Breast epithelium (tissue), 4 donors: ENCODE measurements around the gene ATXN7L1. TPM values are rescaled to one million over a fixed set of nuclear protein-coding genes. Genes with fewer than 3 reads are reported as not detected.
"Not testable (repeated sequence)": the region's sequence is repeated elsewhere in the genome, so short reads cannot be mapped to it uniquely, and the experiment has no call there.

ENCODE experiments used
- DNase-seq, 2 donors: peaks; one replicate each; pipeline ENCODE4 v3.0.0-alpha.2; 2019; ENCODE audit warnings: low spot score in 2 of 2
- H3K27ac ChIP-seq, 2 donors: fragments of 200-600 bp; sonication (generic) in 1 of 2; one replicate each; pipeline ENCODE4 v1.5.1; 2016 to 2019; ENCODE audit warnings: mild to moderate bottlenecking in 1 of 2
- H3K27me3 ChIP-seq, 2 donors: fragments of 200-600 bp; sonication (generic) in 1 of 2; one replicate each; pipeline versions ENCODE4 v1.5.1 to v1.6.0; 2017 to 2019; ENCODE audit warnings: control low read depth in 1 of 2, mild to moderate bottlenecking in 1 of 2
- H3K36me3 ChIP-seq: fragments of 200-600 bp; one replicate; pipeline ENCODE4 v1.5.1; 2019
- H3K4me1 ChIP-seq, 2 donors: fragments of 200-600 bp; sonication (generic); one replicate each; pipeline ENCODE4 v1.5.1; 2016 to 2019; ENCODE audit warnings: control low read depth in 1 of 2
- H3K4me3 ChIP-seq, 3 donors: fragments of 200-600 bp; sonication (generic); 1 replicate in 2 of 3; 2 replicates in 1 of 3; pipeline ENCODE4 v1.5.1; 2016 to 2019; ENCODE audit warnings: mild to moderate bottlenecking in 3 of 3, moderate library complexity in 2 of 3
- H3K9me3 ChIP-seq, 2 donors: fragments of 200-600 bp; sonication (generic) in 1 of 2; one replicate each; pipeline ENCODE4 v1.5.1; 2016 to 2019; ENCODE audit warnings: control low read depth in 1 of 2
- CTCF ChIP-seq, 3 donors: fragments of 450-650 bp; IDR thresholded peaks; one replicate each; pipeline ENCODE4 v1.5.1; 2016 to 2017; ENCODE audit warnings: antibody characterized with exemption in 3 of 3, mild to moderate bottlenecking in 3 of 3, moderate library complexity in 3 of 3
- POLR2A ChIP-seq: fragments of 450-650 bp; IDR thresholded peaks from one replicate; pipeline ENCODE4 v1.6.1; 2016; ENCODE audit warnings: antibody characterized with exemption, mild to moderate bottlenecking, moderate library complexity
- POLR2AphosphoS5 ChIP-seq, 3 donors: sonication (generic); formaldehyde crosslinking; IDR thresholded peaks; one replicate each; pipeline ENCODE4 v1.6.1; 2017; ENCODE audit warnings: antibody characterized with exemption in 3 of 3
- intact Hi-C: fragments of 100-400 bp; cut with DNase I; formaldehyde crosslinking; loops from one replicate; pipeline ENCODE4 v1.15.1; 2023; ENCODE audit warnings: low total_unique reads
- total RNA-seq, 3 donors: library from RNA; depleted of rRNA; stranded (reverse); fragments of >200 nt; gene quantifications; one replicate each; pipeline ENCODE4 v1.1.0, GENCODE V29; 2016

The ATXN7L1 gene
- total RNA-seq, 3 donors from 2014 or later, result 10.7 to 18.4 (median 12.5) TPM

GRCh38 chr7:105892387-105892786, 16.0 kb upstream of the ATXN7L1 start:
- intact Hi-C loops, result no loop called here
- no peak for TF ChIP-seq POLR2A
- TF ChIP-seq CTCF (IDR thresholded peaks at IDR 0.05), result no peak
- no peak for TF ChIP-seq POLR2AphosphoS5 (IDR thresholded peaks at IDR 0.05)
- H3K4me3 ChIP-seq, result no peak overlapping the region

GRCh38 chr7:105890290-105890997, 14.0 kb upstream of the ATXN7L1 start:
- H3K4me1 ChIP-seq, result no peaks in the 10 kb centered on the region
- H3K27me3 ChIP-seq, result no peaks in the 10 kb centered on the region
- H3K9me3 ChIP-seq, result no peaks in the 10 kb centered on the region
- TF ChIP-seq POLR2A (no peak), CTCF (IDR thresholded peaks at IDR 0.05) (no peak), POLR2AphosphoS5 (IDR thresholded peaks at IDR 0.05) (no peak)
- H3K36me3 ChIP-seq, result no peaks in the 10 kb centered on the region
- intact Hi-C loops, result no loop called here
- no peak overlapping the region for H3K4me3 ChIP-seq
- H3K27ac ChIP-seq, result no peak overlapping the region
- no peak for DNase-seq

More at GRCh38 chr7:105892387-105892786, 16.0 kb upstream of the ATXN7L1 start:
- H3K9me3 ChIP-seq, result no peaks in the 10 kb centered on the region
- H3K27ac ChIP-seq, result no peak overlapping the region
- no peak for DNase-seq
- no peaks in the 10 kb centered on the region for H3K36me3 ChIP-seq
- no peaks in the 10 kb centered on the region for H3K27me3 ChIP-seq
- H3K4me1 ChIP-seq, result no peaks in the 10 kb centered on the region

GRCh38 chr7:105887569-105888189, 11.3 kb upstream of the ATXN7L1 start:
- no peak overlapping the region for H3K27ac ChIP-seq
- H3K9me3 ChIP-seq, result no peaks in the 10 kb centered on the region
- DNase-seq, result no peak
- intact Hi-C loops, result no loop called here
- no peaks in the 10 kb centered on the region for H3K4me1 ChIP-seq
- TF ChIP-seq POLR2A (no peak), POLR2AphosphoS5 (IDR thresholded peaks at IDR 0.05) (no peak), CTCF (IDR thresholded peaks at IDR 0.05) (no peak)
- no peak overlapping the region for H3K4me3 ChIP-seq
- H3K27me3 ChIP-seq, result no peaks in the 10 kb centered on the region
- H3K36me3 ChIP-seq, result no peaks in the 10 kb centered on the region

- Histone ChIP-seq H3K4me1 (no peaks in the 10 kb centered on the region), H3K36me3 (no peaks in the 10 kb centered on the region), H3K9me3 (no peaks in the 10 kb centered on the region), H3K27ac (no peak overlapping the region), H3K4me3 (no peak overlapping the region), H3K27me3 (no peaks in the 10 kb centered on the region)
- TF ChIP-seq POLR2AphosphoS5 (IDR thresholded peaks at IDR 0.05) (no peak), POLR2A (no peak), CTCF (IDR thresholded peaks at IDR 0.05) (no peak)
- no peak for DNase-seq
- intact Hi-C loops, result no loop called here
These were observed 10.4 kb upstream of the ATXN7L1 start for GRCh38 chr7:105886776-105887175.

GRCh38 chr7:105885387-105886111, 9.2 kb upstream of the ATXN7L1 start:
- no peak for DNase-seq
- intact Hi-C loops, result no loop called here
- Histone ChIP-seq H3K27ac (no peak overlapping the region), H3K4me3 (no peak overlapping the region), H3K27me3 (no peaks in the 10 kb centered on the region), H3K36me3 (no peaks in the 10 kb centered on the region), H3K4me1 (no peaks in the 10 kb centered on the region), H3K9me3 (no peaks in the 10 kb centered on the region)
- TF ChIP-seq POLR2A, result no peak
- TF ChIP-seq CTCF (IDR thresholded peaks at IDR 0.05), result no peak
- TF ChIP-seq POLR2AphosphoS5 (IDR thresholded peaks at IDR 0.05), result no peak

GRCh38 chr7:105883179-105883578, 6.8 kb upstream of the ATXN7L1 start:
- DNase-seq, intact Hi-C loops, H3K9me3 ChIP-seq, H3K36me3 ChIP-seq, H3K4me1 ChIP-seq, H3K4me3 ChIP-seq, H3K27ac ChIP-seq, H3K27me3 ChIP-seq: not testable (repeated sequence)
